OCI-LY1 (cell line): ENCODE data around the gene ALDH5A1.
A peak's percentile ranks its signal among the peaks of the same experiment; 100 is the strongest.

Source experiments
- H2AFZ ChIP-seq: fragments of 200-600 bp; sonication (generic), shearing (Covaris generic); 2 replicates; pipeline ENCODE4 v1.6.0; 2014; ENCODE audit warnings: antibody characterized with exemption, mild to moderate bottlenecking, low read length
- H3F3A ChIP-seq: fragments of 200-600 bp; sonication (generic), shearing (Covaris generic); 2 replicates; pipeline ENCODE4 v1.6.0; 2014; ENCODE audit warnings: mild to moderate bottlenecking, antibody characterized with exemption, low read length, moderate library complexity; ENCODE audit not compliant: insufficient read depth
- H3K27ac ChIP-seq: fragments of 200-600 bp; sonication (generic); 2 replicates; pipeline ENCODE4 v1.5.1; 2014; ENCODE audit warnings: low read length, mixed run types, mild to moderate bottlenecking, low read depth; ENCODE audit not compliant: poor library complexity, severe bottlenecking
- H3K27me3 ChIP-seq: fragments of 200-600 bp; sonication (generic); 2 replicates; pipeline ENCODE4 v1.6.0; 2014; ENCODE audit warnings: antibody characterized with exemption, mild to moderate bottlenecking, low read length, moderate library complexity; ENCODE audit not compliant: insufficient read depth
- H3K36me3 ChIP-seq: fragments of 200-600 bp; sonication (generic); 2 replicates; pipeline ENCODE4 v1.6.1; 2014; ENCODE audit warnings: mild to moderate bottlenecking, antibody characterized with exemption, low read length, moderate library complexity, mixed read lengths; ENCODE audit not compliant: insufficient read depth
- H3K4me1 ChIP-seq: fragments of 200-600 bp; sonication (generic); 2 replicates; pipeline ENCODE4 v1.5.1; 2014; ENCODE audit warnings: mild to moderate bottlenecking, low read length, moderate library complexity; ENCODE audit not compliant: insufficient read depth, severe bottlenecking
- H3K4me2 ChIP-seq: fragments of 200-600 bp; sonication (generic), shearing (Covaris generic); 2 replicates; pipeline ENCODE4 v1.6.1; 2014; ENCODE audit warnings: low read length
- H3K4me3 ChIP-seq: fragments of 200-600 bp; sonication (generic); 2 replicates; pipeline ENCODE4 v1.5.1; 2014; ENCODE audit warnings: low read length, low read depth, mild to moderate bottlenecking, mixed read lengths; ENCODE audit not compliant: poor library complexity, severe bottlenecking
- H3K79me2 ChIP-seq: fragments of 200-600 bp; shearing (Covaris generic); 2 replicates; pipeline ENCODE4 v1.6.1; 2016; ENCODE audit warnings: mixed run types, low read length, mixed read lengths; ENCODE audit not compliant: insufficient read depth
- H3K9ac ChIP-seq: fragments of 200-600 bp; sonication (generic), shearing (Covaris generic); 2 replicates; pipeline ENCODE4 v1.6.1; 2014; ENCODE audit warnings: mild to moderate bottlenecking, low read length, mixed read lengths
- H3K9me2 ChIP-seq: fragments of 200-600 bp; sonication (generic), shearing (Covaris generic); 2 replicates; pipeline ENCODE4 v1.6.1; 2014; ENCODE audit warnings: low read depth, mild to moderate bottlenecking, low read length, mixed read lengths
- H3K9me3 ChIP-seq: fragments of 200-600 bp; shearing (Covaris generic); 2 replicates; pipeline ENCODE4 v1.6.1; 2014; ENCODE audit warnings: low read length, mixed read lengths
- H4K20me1 ChIP-seq: fragments of 200-600 bp; sonication (generic), shearing (Covaris generic); 2 replicates; pipeline ENCODE4 v1.6.0; 2016; ENCODE audit warnings: mild to moderate bottlenecking, low read length; ENCODE audit not compliant: insufficient read depth
- CTCF ChIP-seq: fragments of 200-600 bp; sonication (generic), shearing (Covaris generic); IDR thresholded peaks from 2 replicates; pipeline ENCODE4 v1.5.1; 2017; ENCODE audit warnings: mild to moderate bottlenecking, antibody characterized with exemption, low read length, moderate library complexity, mixed read lengths
- EZH2 ChIP-seq: fragments of 200-600 bp; sonication (generic), shearing (Covaris generic); IDR thresholded peaks from 2 replicates; pipeline ENCODE4 v1.8.0; 2017; ENCODE audit warnings: borderline replicate concordance, mixed run types, mild to moderate bottlenecking, antibody characterized with exemption, low read length, moderate library complexity, mixed read lengths

Gene ALDH5A1

DNA sequence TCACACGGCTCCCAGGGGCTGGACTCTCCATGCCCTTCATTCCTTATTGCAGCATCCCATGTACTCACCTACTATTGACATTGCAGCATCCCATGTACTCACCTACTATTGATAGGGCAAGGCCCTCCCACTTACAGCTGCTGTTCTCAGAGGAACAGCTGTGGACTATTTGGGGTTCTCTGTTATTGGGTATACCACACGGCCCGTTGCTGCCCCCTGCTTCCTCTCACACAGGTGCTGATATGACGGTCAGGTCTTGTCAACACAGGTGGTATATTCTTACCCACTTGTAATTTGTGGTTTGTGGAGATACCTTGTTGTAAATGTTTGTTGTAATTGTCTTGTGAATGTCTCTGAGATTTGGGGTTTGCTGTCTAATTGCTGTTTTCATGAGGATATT lies 18.8 kb downstream of the ALDH5A1 start:
- no peaks in the 10 kb centered on the region for H3K9me3 ChIP-seq
- H3K4me2 ChIP-seq: peak overlapping the region; percentile 3; the same call in 1 of the 2 replicates
- peaks cover 31% of the 10 kb centered on the region; the same call in 1 of the 2 replicates for H3K36me3 ChIP-seq
- H3F3A ChIP-seq: no peaks in the 10 kb centered on the region
- TF ChIP-seq EZH2 (no peak), CTCF (peak; percentile 20; the same call in 1 of the 2 replicates)
- no peaks in the 10 kb centered on the region for H3K27me3 ChIP-seq
- H3K9me2 ChIP-seq: no peaks in the 10 kb centered on the region
- peaks cover 33% of the 10 kb centered on the region for H3K4me1 ChIP-seq
- no peak overlapping the region for H3K9ac ChIP-seq
- H3K27ac ChIP-seq: peak overlapping the region; percentile 34
- H3K4me3 ChIP-seq: no peak overlapping the region
- H3K79me2 ChIP-seq: no peaks in the 10 kb centered on the region
- H2AFZ ChIP-seq: no peak overlapping the region
- H4K20me1 ChIP-seq: no peaks in the 10 kb centered on the region

- Histone ChIP-seq H3K9me3 (no peaks in the 10 kb centered on the region), H3K9ac (peak overlapping the region; percentile 64), H3K4me3 (peak overlapping the region; percentile 17), H3K4me1 (peaks cover 64% of the 10 kb centered on the region), H3K27ac (peak overlapping the region; percentile 89), H3K36me3 (peaks cover 22% of the 10 kb centered on the region; the same call in 1 of the 2 replicates), H4K20me1 (no peaks in the 10 kb centered on the region), H3F3A (no peaks in the 10 kb centered on the region), H3K9me2 (no peaks in the 10 kb centered on the region), H3K27me3 (no peaks in the 10 kb centered on the region), H2AFZ (no peak overlapping the region), H3K79me2 (no peaks in the 10 kb centered on the region), H3K4me2 (peak overlapping the region; percentile 66)
- TF ChIP-seq CTCF: no peak
- no peak for TF ChIP-seq EZH2
These were observed 23.1 kb downstream of the ALDH5A1 start for GRCh38 chr6:24517659-24518543.

DNA sequence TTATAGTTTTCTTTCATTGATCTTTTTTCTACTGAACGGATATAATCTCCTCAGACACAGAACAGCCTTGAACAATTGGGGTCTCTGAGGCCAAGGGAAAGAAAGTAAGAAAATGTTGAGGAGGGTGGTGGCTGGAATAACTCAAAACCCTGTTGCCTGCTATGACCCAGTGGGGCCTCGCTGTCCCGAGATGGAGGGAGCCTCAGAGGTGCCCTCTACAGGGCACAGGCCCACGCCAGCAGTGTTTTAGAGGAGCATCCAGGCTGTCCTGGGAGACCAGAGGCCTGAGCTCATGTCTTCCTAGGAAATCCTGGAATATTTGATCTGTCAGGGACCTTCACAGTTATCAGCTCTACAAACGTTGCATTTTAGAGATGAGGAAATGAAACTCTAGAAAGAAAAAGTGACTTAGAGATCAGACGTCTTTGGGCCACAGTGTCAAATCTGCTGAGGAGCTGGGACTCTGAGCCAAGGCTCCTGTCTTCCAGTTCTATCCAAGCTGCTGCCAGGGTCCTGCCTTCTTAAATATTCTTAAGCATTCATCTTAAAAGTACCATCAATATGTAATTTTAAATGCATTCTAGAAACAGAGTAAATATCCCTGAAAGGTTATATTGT lies 26.3 kb downstream of the ALDH5A1 start:
- no peaks in the 10 kb centered on the region for H3K9me3 ChIP-seq
- peaks cover 26% of the 10 kb centered on the region for H3K36me3 ChIP-seq
- H3K27me3 ChIP-seq: no peaks in the 10 kb centered on the region
- H3K79me2 ChIP-seq: peaks cover 27% of the 10 kb centered on the region
- peak overlapping the region; percentile 18; the same call in 1 of the 2 replicates for H3K9ac ChIP-seq
- H3F3A ChIP-seq: no peaks in the 10 kb centered on the region
- no peaks in the 10 kb centered on the region for H3K9me2 ChIP-seq
- peak overlapping the region; percentile 34; the same call in 1 of the 2 replicates for H3K4me2 ChIP-seq
- H4K20me1 ChIP-seq: no peaks in the 10 kb centered on the region
- peaks cover 74% of the 10 kb centered on the region for H3K4me1 ChIP-seq
- TF ChIP-seq CTCF: peak; percentile 90
- no peak for TF ChIP-seq EZH2
- no peak overlapping the region for H3K4me3 ChIP-seq
- H2AFZ ChIP-seq: no peak overlapping the region; the same call in 1 of the 2 replicates
- H3K27ac ChIP-seq: peak overlapping the region; percentile 99
